GM12872 (cell line): ENCODE measurements around the gene SLC5A10.

Experiments used
- CTCF ChIP-seq: IDR thresholded peaks from 3 replicates; pipeline ENCODE4 v1.5.1; 2011; ENCODE audit warnings: low read depth, mild to moderate bottlenecking, low read length, moderate library complexity; ENCODE audit not compliant: insufficient read depth

SLC5A10 gene

GRCh38 chr17:18949566-18949965 lies 2.4 kb upstream of the SLC5A10 start:
- TF ChIP-seq CTCF, result no peak

DNA sequence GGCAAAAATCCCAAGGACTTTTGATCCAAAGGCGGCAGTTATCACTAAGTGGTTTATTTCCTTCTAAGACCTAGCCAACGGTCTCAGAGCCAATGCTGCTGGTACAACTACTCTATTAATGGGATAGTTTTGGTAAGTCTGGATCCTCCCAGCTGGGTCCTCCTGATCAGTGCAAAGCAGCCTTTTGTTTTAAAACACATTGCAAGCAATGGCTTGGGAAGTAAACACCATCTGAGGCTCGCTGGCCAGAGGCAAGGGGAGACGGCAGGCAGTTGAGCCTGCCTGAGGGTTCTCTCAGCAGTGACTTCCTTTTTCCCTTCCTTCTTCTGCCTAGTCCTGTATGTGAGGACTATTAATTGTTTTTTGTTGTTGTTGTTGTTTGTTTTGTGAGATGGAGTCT lies 1.6 kb upstream of the SLC5A10 start:
- no peak for TF ChIP-seq CTCF

GRCh38 chr17:18950944-18951905 lies 740 bp upstream of the SLC5A10 start:
- TF ChIP-seq CTCF, result no peak

- TF ChIP-seq CTCF, result no peak
Measured at GRCh38 chr17:18953231-18953728, 1.3 kb downstream of the SLC5A10 start.

GRCh38 chr17:18954321-18954720 lies 2.4 kb downstream of the SLC5A10 start:
- no peak for TF ChIP-seq CTCF

DNA sequence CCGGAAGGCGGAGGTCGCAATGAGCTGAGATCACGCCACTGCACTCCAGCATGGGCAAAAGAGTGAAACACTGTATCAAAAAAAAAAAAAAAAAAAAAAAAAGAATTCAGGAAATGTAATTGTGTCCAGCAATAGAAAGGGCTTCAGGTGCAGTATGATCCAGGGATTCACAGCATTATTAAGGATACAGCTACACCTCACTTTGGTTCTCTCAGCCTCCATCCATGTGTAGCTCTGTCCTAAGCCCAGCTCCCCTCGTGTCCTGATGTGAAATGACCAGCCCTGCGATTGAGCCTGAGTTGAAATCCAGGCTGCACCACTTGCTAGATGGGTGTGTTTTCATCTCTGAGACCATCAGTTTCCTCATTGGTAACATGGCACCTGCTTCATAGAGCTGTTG lies 3.0 kb downstream of the SLC5A10 start:
- TF ChIP-seq CTCF, result no peak

GRCh38 chr17:18956581-18956980 lies 4.6 kb downstream of the SLC5A10 start:
- TF ChIP-seq CTCF, result no peak
